Activated CD8-positive, alpha-beta T cell treated with anti-CD3 and anti-CD28 coated beads for 36 hours (primary cell): ENCODE data around the gene SPPL2C. TPM values are rescaled to one million over a fixed set of nuclear protein-coding genes. Genes with fewer than 3 reads are reported as not detected.

Source experiments
- ATAC-seq: fragments of 200-7000 bp; cut with Tn5 transposase; one replicate; pipeline ENCODE4 v1.10.0; 2021; ENCODE audit warnings: mild to moderate bottlenecking, moderate library complexity
- CTCF ChIA-PET: fragments of 350-600 bp; sonication (Branson Sonifier 250); formaldehyde crosslinking; loops from one replicate; lab custom pipeline; 2021; ENCODE audit warnings: antibody characterized with exemption; lab: Charles Lee
- POLR2A ChIA-PET: fragments of 350-600 bp; sonication (Branson Sonifier 250); formaldehyde crosslinking; loops from one replicate; lab custom pipeline; 2021; ENCODE audit warnings: antibody characterized with exemption; lab: Charles Lee
- DNase-seq: peaks from one replicate; pipeline ENCODE4 v3.0.0-alpha.2; 2020
- H3K27ac Mint-ChIP-seq: one replicate; pipeline ENCODE4 v1.8.0; 2021; ENCODE audit warnings: mild to moderate bottlenecking, mixed read lengths
- H3K27me3 Mint-ChIP-seq: one replicate; pipeline ENCODE4 v1.8.0; 2021; ENCODE audit warnings: mixed read lengths
- H3K36me3 Mint-ChIP-seq: one replicate; pipeline ENCODE4 v1.8.0; 2021; ENCODE audit warnings: low read depth, mixed read lengths
- H3K4me1 Mint-ChIP-seq: one replicate; pipeline ENCODE4 v1.8.0; 2021; ENCODE audit warnings: low read depth, mixed read lengths
- H3K4me3 Mint-ChIP-seq: one replicate; pipeline ENCODE4 v1.8.0; 2021; ENCODE audit warnings: mild to moderate bottlenecking, moderate library complexity, mixed read lengths
- H3K9me3 Mint-ChIP-seq: one replicate; pipeline ENCODE4 v1.8.0; 2021; ENCODE audit warnings: mixed read lengths
- CTCF ChIP-seq: fragments of 200-600 bp; IDR thresholded peaks from one replicate; pipeline ENCODE4 v1.8.0; 2022; ENCODE audit warnings: antibody characterized with exemption, mild to moderate bottlenecking
- intact Hi-C: fragments of 100-400 bp; cut with micrococcal nuclease; formaldehyde crosslinking; loops from one replicate; pipeline ENCODE4 v1.10.0; 2022
- total RNA-seq, 2 experiments: library from RNA; stranded (reverse); gene quantifications; one replicate each; pipeline ENCODE4 v1.2.3, GENCODE V29; 2021

The SPPL2C gene
- total RNA-seq, 2 experiments from 2014 or later: not detected

- DNase-seq: no peak
- CTCF ChIA-PET: interaction anchor here (1.6 to 1.9 kb wide), 2 partner anchors 13 to 110 kb away, joined by 4 to 7 read pairs; no protein-coding TSS in a partner anchor
- no peak overlapping the region for H3K27ac Mint-ChIP-seq
- H3K4me3 Mint-ChIP-seq: no peak overlapping the region
- no peak for TF ChIP-seq CTCF
- intact Hi-C loops: no loop called here
- H3K4me1 Mint-ChIP-seq: no peaks in the 10 kb centered on the region
- no peaks in the 10 kb centered on the region for H3K27me3 Mint-ChIP-seq
- no peak for ATAC-seq
- H3K9me3 Mint-ChIP-seq: no peaks in the 10 kb centered on the region
- H3K36me3 Mint-ChIP-seq: no peaks in the 10 kb centered on the region
- POLR2A ChIA-PET: no interaction called here
Measured at GRCh38 chr17:45838751-45839295, 5.9 kb upstream of the SPPL2C start.

- no peak for ATAC-seq
- H3K4me3 Mint-ChIP-seq: no peak overlapping the region
- intact Hi-C loops: no loop called here
- no peaks in the 10 kb centered on the region for H3K27me3 Mint-ChIP-seq
- no peak overlapping the region for H3K27ac Mint-ChIP-seq
- H3K9me3 Mint-ChIP-seq: no peaks in the 10 kb centered on the region
- POLR2A ChIA-PET: no interaction called here
- no peak for DNase-seq
- no peaks in the 10 kb centered on the region for H3K36me3 Mint-ChIP-seq
- CTCF ChIA-PET: interaction anchor here (1.6 to 1.9 kb wide), 2 partner anchors 12 to 110 kb away, joined by 4 to 7 read pairs; no protein-coding TSS in a partner anchor
- no peaks in the 10 kb centered on the region for H3K4me1 Mint-ChIP-seq
- TF ChIP-seq CTCF: no peak
Measured at GRCh38 chr17:45839442-45839841, 5.2 kb upstream of the SPPL2C start.

- CTCF ChIA-PET: interaction anchor here (1.1 kb wide), 1 partner anchor 9 kb away, joined by 4 read pairs; no protein-coding TSS in a partner anchor
- intact Hi-C loops: no loop called here
- Mint-ChIP-seq H3K4me3 (no peak overlapping the region), H3K27ac (no peak overlapping the region), H3K36me3 (no peaks in the 10 kb centered on the region), H3K4me1 (no peaks in the 10 kb centered on the region), H3K27me3 (no peaks in the 10 kb centered on the region), H3K9me3 (no peaks in the 10 kb centered on the region)
- POLR2A ChIA-PET: no interaction called here
- TF ChIP-seq CTCF: no peak
- DNase-seq: no peak
- no peak for ATAC-seq
Measured at GRCh38 chr17:45841186-45841585, 3.5 kb upstream of the SPPL2C start.

- Mint-ChIP-seq H3K9me3 (no peaks in the 10 kb centered on the region), H3K27me3 (no peaks in the 10 kb centered on the region), H3K4me3 (no peak overlapping the region), H3K27ac (no peak overlapping the region), H3K4me1 (no peaks in the 10 kb centered on the region), H3K36me3 (no peaks in the 10 kb centered on the region)
- CTCF ChIA-PET: interaction anchor here (1.1 to 1.5 kb wide), 2 partner anchors 10 kb away, joined by 4 to 5 read pairs; no protein-coding TSS in a partner anchor
- TF ChIP-seq CTCF: no peak
- ATAC-seq: no peak
- intact Hi-C loops: no loop called here
- no peak for DNase-seq
- POLR2A ChIA-PET: no interaction called here
Measured at GRCh38 chr17:45841883-45842525, 2.7 kb upstream of the SPPL2C start.

GRCh38 chr17:45843722-45844121, 959 bp upstream of the SPPL2C start:
- H3K27me3 Mint-ChIP-seq: no peaks in the 10 kb centered on the region
- H3K4me3 Mint-ChIP-seq: no peak overlapping the region
- no peaks in the 10 kb centered on the region for H3K4me1 Mint-ChIP-seq
- POLR2A ChIA-PET: no interaction called here
- DNase-seq (no peak), ATAC-seq (no peak)
- no peak for TF ChIP-seq CTCF
- no peaks in the 10 kb centered on the region for H3K9me3 Mint-ChIP-seq
- H3K27ac Mint-ChIP-seq: no peak overlapping the region
- CTCF ChIA-PET: interaction anchor here (1.4 to 1.5 kb wide), 2 partner anchors 8 to 106 kb away, joined by 3 to 5 read pairs; no protein-coding TSS in a partner anchor
- H3K36me3 Mint-ChIP-seq: no peaks in the 10 kb centered on the region
- intact Hi-C loops: no loop called here
